GM19025 (cell line): ENCODE measurements around the gene SCGB1C2.
A peak's percentile ranks its signal among the peaks of the same experiment; 100 is the strongest.
"Not testable (repeated sequence)": the region's sequence is repeated elsewhere in the genome, so short reads cannot be mapped to it uniquely, and the experiment has no call there.

Experiments used
- ATAC-seq: cut with Tn5 transposase; IDR thresholded peaks from one replicate; pipeline ENCODE4 v1.9.1; 2021; ENCODE audit warnings: mild to moderate bottlenecking, low read depth, moderate library complexity; ENCODE audit not compliant: unreplicated experiment

SCGB1C2 gene

GRCh38 chr17:137166-137807, at the start of gene SCGB1C2:
Gene SCGB1C2, plus strand, starts transcription at chr17:137569. Its CDS starts 22 bp downstream, at chr17:137591.
- ATAC-seq: not testable (repeated sequence)

- ATAC-seq: not testable (repeated sequence)
Measured at GRCh38 chr17:113111-113510, 24.3 kb upstream of the SCGB1C2 start.

GRCh38 chr17:118339-118917, 18.9 kb upstream of the SCGB1C2 start:
- ATAC-seq: not testable (repeated sequence)

- not testable (repeated sequence) for ATAC-seq
Measured at GRCh38 chr17:133932-134331, 3.4 kb upstream of the SCGB1C2 start.

- ATAC-seq: peak; percentile 76
Measured at GRCh38 chr17:134332-134785, 3.0 kb upstream of the SCGB1C2 start.

- ATAC-seq: not testable (repeated sequence)
Measured at GRCh38 chr17:135022-135421, 2.3 kb upstream of the SCGB1C2 start.

- ATAC-seq: not testable (repeated sequence)
Measured at GRCh38 chr17:135895-136294, 1.5 kb upstream of the SCGB1C2 start.

GRCh38 chr17:136531-136930, 838 bp upstream of the SCGB1C2 start:
- ATAC-seq: not testable (repeated sequence)

GRCh38 chr17:139401-140205, 2.2 kb downstream of the SCGB1C2 start:
- ATAC-seq: not testable (repeated sequence)

- ATAC-seq: no peak
Measured at GRCh38 chr17:142102-142661, 4.8 kb downstream of the SCGB1C2 start.

GRCh38 chr17:142876-143784, 5.8 kb downstream of the SCGB1C2 start:
- ATAC-seq: no peak

- ATAC-seq: no peak
Measured at GRCh38 chr17:143785-144281, 6.5 kb downstream of the SCGB1C2 start.

GRCh38 chr17:144936-145670, 7.7 kb downstream of the SCGB1C2 start:
- ATAC-seq: no peak

GRCh38 chr17:145671-146541, 8.5 kb downstream of the SCGB1C2 start:
- no peak for ATAC-seq

- ATAC-seq: no peak
Measured at GRCh38 chr17:146546-146945, 9.2 kb downstream of the SCGB1C2 start.

- ATAC-seq: no peak
Measured at GRCh38 chr17:146983-147761, 9.8 kb downstream of the SCGB1C2 start.
